ENCODE data around the gene EIF2S2. TPM values are rescaled to one million over a fixed set of nuclear protein-coding genes. Genes with fewer than 3 reads are reported as not detected.

The EIF2S2 gene
- polyA plus RNA-seq, 3 donors: 18.8 to 20.1 (median 18.9) TPM

GRCh38 chr20:34098570-34098969, 13.5 kb downstream of the EIF2S2 start:
- 100% methylated on average over 1 of the region's 3 CpGs for WGBS (ENCODE audit: insufficient coverage)
- H3K4me3 Mint-ChIP-seq: no peak overlapping the region
- H3K79me2 ChIP-seq (ENCODE audit: insufficient read depth, low read length): peaks cover 59% of the 10 kb centered on the region
- intact Hi-C loops (cut with micrococcal nuclease): no loop called here
- peaks cover 88% of the 10 kb centered on the region for H4K20me1 ChIP-seq (ENCODE audit: insufficient read depth, low read length)
- H3K9ac ChIP-seq (ENCODE audit: insufficient read depth, low read length, poor library complexity, severe bottlenecking): no peak overlapping the region
- no peak overlapping the region for H3K4me3 ChIP-seq (replicated peaks in 1 of 3; ENCODE audit: low read depth in 2 of 3, low read length in 3 of 3)
- no peaks in the 10 kb centered on the region for H3K4me1 ChIP-seq (ENCODE audit: control insufficient read depth in 1 of 2, insufficient read depth in 2 of 2, low read length in 2 of 2)
- TF ChIP-seq CTCF (IDR thresholded peaks at IDR 0.05): no peak
- H3K4me1 Mint-ChIP-seq: peaks cover 3% of the 10 kb centered on the region
- no peaks in the 10 kb centered on the region for H3K27me3 ChIP-seq (ENCODE audit: control insufficient read depth in 2 of 2, insufficient read depth in 2 of 2, low read length in 2 of 2)
- H3K4me2 ChIP-seq (replicated peaks; ENCODE audit: extremely low read depth, low read length, poor library complexity, severe bottlenecking): no peak overlapping the region
- H3K36me3 Mint-ChIP-seq: peaks cover 83 to 92% of the 10 kb centered on the region in 2 donors
- DNase-seq: no peak
- H3K36me3 ChIP-seq (replicated peaks in 1 of 2; ENCODE audit: control insufficient read depth in 1 of 2, insufficient read depth in 2 of 2, low read length in 2 of 2): peaks cover 96 to 100% of the 10 kb centered on the region in 2 donors
- H3K9me3 Mint-ChIP-seq: no peaks in the 10 kb centered on the region
- no peak overlapping the region for H3K27ac Mint-ChIP-seq
- H3K27me3 Mint-ChIP-seq (ENCODE audit: low read depth in 3 of 3): no peaks in the 10 kb centered on the region
- no peak overlapping the region for H3K27ac ChIP-seq (ENCODE audit: low read depth in 1 of 2, low read length in 2 of 2)
- H3K9me3 ChIP-seq (replicated peaks in 1 of 2; ENCODE audit: control insufficient read depth in 1 of 2, insufficient read depth in 1 of 2, low read length in 2 of 2): no peaks in the 10 kb centered on the region
- H2AFZ ChIP-seq (ENCODE audit: insufficient read depth, low read depth, low read length, poor library complexity, severe bottlenecking): no peak overlapping the region

DNA sequence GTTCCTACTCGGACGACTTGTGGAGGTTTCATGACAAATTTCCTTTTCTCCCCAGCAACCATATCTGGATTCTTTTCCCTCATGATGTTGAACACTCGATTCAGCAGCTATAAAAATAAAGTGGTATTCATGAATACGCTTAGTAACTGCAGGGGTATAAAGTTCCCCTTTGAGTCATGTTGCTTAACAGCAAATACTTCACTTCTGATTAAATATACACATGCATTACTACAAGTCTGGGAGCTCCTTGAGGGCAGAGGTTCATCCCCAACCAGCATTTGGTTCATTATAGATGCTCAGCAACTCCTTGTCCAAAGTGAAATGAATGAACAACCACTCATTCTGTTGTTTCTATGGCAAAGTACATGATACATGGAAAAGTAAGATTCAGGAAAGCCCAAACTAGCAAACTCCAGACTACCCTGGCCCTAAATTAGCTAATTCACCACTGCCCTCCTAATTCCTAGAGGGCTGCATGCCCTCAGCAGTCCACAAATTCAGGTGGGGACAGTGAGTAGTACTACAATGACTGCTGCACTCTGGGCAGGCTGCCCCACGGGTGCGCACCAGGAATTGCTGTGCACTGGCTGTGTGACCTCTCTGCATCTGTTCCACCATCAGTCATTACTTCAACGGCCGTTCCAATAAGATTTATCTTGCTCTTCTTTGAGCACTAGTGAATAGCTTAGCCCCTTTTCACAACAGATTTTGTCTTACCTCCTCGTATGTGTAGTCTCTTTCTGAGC, 15.2 kb downstream of the EIF2S2 start:
- no peak for DNase-seq
- WGBS (ENCODE audit: insufficient coverage): 80% methylated on average over 1 of the region's 9 CpGs
- H3K36me3 Mint-ChIP-seq: peaks cover 81 to 91% of the 10 kb centered on the region in 2 donors
- peaks cover 86% of the 10 kb centered on the region for H4K20me1 ChIP-seq (ENCODE audit: insufficient read depth, low read length)
- TF ChIP-seq CTCF (IDR thresholded peaks at IDR 0.05): no peak
- peaks cover 97 to 100% of the 10 kb centered on the region in 2 donors for H3K36me3 ChIP-seq (replicated peaks in 1 of 2; ENCODE audit: control insufficient read depth in 1 of 2, insufficient read depth in 2 of 2, low read length in 2 of 2)
- no peaks in the 10 kb centered on the region for H3K9me3 ChIP-seq (replicated peaks in 1 of 2; ENCODE audit: control insufficient read depth in 1 of 2, insufficient read depth in 1 of 2, low read length in 2 of 2)
- H3K4me2 ChIP-seq (replicated peaks; ENCODE audit: extremely low read depth, low read length, poor library complexity, severe bottlenecking): no peak overlapping the region
- H3K4me1 Mint-ChIP-seq: no peaks in the 10 kb centered on the region
- H3K27me3 Mint-ChIP-seq (ENCODE audit: low read depth in 3 of 3): no peaks in the 10 kb centered on the region
- no peak overlapping the region for H3K9ac ChIP-seq (ENCODE audit: insufficient read depth, low read length, poor library complexity, severe bottlenecking)
- no peaks in the 10 kb centered on the region for H3K4me1 ChIP-seq (ENCODE audit: control insufficient read depth in 1 of 2, insufficient read depth in 2 of 2, low read length in 2 of 2)
- no peak overlapping the region for H2AFZ ChIP-seq (ENCODE audit: insufficient read depth, low read depth, low read length, poor library complexity, severe bottlenecking)
- H3K9me3 Mint-ChIP-seq: no peaks in the 10 kb centered on the region
- H3K79me2 ChIP-seq (ENCODE audit: insufficient read depth, low read length): peaks cover 48% of the 10 kb centered on the region
- H3K27me3 ChIP-seq (ENCODE audit: control insufficient read depth in 2 of 2, insufficient read depth in 2 of 2, low read length in 2 of 2): no peaks in the 10 kb centered on the region
- intact Hi-C loops (cut with micrococcal nuclease): no loop called here
- no peak overlapping the region for H3K4me3 Mint-ChIP-seq
- no peak overlapping the region for H3K27ac ChIP-seq (ENCODE audit: low read depth in 1 of 2, low read length in 2 of 2)
- H3K27ac Mint-ChIP-seq: peak overlapping the region in 3 of 7 donors; percentile 20 to 79 (median 57)
- H3K4me3 ChIP-seq (replicated peaks in 1 of 3; ENCODE audit: low read depth in 2 of 3, low read length in 3 of 3): no peak overlapping the region

Data from CD14-positive monocyte (primary cell).